Astrocyte (in vitro differentiated cells and primary cell): ENCODE measurements around the gene ABCA7.

Experiments used
- EZH2 ChIP-seq: IDR thresholded peaks from 2 replicates; pipeline ENCODE4 v1.6.1; 2012; ENCODE audit warnings: mild to moderate bottlenecking, low read length, inconsistent platforms; ENCODE audit not compliant: insufficient read depth
- TF ChIP-seq, protein P1 (sequence below): IDR thresholded peaks from 2 replicates; pipeline ENCODE4 v1.5.1; 2011; ENCODE audit warnings: low read depth, mild to moderate bottlenecking, inconsistent platforms, low read length, moderate library complexity; ENCODE audit not compliant: insufficient read depth

DNA sequence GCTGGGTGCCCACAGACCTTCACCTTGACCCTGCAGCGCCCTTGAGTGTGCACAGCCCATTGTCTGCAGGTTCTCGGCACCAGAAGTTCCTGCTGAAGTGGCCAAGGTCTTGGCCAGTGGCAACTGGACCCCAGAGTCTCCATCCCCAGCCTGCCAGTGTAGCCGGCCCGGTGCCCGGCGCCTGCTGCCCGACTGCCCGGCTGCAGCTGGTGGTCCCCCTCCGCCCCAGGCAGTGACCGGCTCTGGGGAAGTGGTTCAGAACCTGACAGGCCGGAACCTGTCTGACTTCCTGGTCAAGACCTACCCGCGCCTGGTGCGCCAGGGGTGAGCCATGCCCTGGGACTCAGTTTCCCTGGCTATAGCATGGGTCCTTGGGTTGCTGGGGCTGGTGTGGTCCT is 15.1 kb downstream of the ABCA7 start:
- TF ChIP-seq, protein P1, sequence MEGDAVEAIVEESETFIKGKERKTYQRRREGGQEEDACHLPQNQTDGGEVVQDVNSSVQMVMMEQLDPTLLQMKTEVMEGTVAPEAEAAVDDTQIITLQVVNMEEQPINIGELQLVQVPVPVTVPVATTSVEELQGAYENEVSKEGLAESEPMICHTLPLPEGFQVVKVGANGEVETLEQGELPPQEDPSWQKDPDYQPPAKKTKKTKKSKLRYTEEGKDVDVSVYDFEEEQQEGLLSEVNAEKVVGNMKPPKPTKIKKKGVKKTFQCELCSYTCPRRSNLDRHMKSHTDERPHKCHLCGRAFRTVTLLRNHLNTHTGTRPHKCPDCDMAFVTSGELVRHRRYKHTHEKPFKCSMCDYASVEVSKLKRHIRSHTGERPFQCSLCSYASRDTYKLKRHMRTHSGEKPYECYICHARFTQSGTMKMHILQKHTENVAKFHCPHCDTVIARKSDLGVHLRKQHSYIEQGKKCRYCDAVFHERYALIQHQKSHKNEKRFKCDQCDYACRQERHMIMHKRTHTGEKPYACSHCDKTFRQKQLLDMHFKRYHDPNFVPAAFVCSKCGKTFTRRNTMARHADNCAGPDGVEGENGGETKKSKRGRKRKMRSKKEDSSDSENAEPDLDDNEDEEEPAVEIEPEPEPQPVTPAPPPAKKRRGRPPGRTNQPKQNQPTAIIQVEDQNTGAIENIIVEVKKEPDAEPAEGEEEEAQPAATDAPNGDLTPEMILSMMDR = no peak
- TF ChIP-seq EZH2 = no peak
